Measurements from ENCODE around the gene DHRSX. TPM values are rescaled to one million over a fixed set of nuclear protein-coding genes. Genes with fewer than 3 reads are reported as not detected.
A peak's percentile ranks its signal among the peaks of the same experiment; 100 is the strongest.

DHRSX gene
- total and polyA plus RNA-seq, 9 of the 15 experiments (the other 6 are each of a cell fraction or from before 2014, with no cell fraction given), result 0.59 to 11.0 (median 6.2) TPM

DNA sequence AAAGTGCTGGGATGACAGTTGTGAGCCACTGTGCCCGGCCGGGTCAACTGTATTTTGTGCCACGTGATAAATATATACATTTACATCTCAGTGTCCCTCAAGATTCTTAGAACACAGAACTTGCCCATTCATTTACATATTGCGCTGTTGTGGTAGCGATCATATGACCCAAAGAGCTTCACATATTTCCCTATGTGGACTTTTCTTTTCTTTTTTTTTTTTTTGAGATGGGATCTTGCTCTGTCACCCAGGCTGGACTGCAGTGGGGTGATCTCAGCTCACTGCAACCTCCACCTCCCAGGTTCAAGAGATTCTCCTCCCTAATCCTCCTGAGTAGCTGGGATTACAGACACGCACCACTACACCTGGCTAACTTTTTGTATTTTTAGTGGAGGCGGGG, 180.7 kb downstream of the DHRSX start (continued):
- no peak for TF ChIP-seq HBP1 (CRISPR knock-in tag; IDR thresholded peaks at IDR 0.05)
- no peak for TF ChIP-seq CBX2 (IDR thresholded peaks at IDR 0.05; ENCODE audit: insufficient read depth, low read length, poor library complexity, severe bottlenecking)
- no peak for TF ChIP-seq ADNP (tag; IDR thresholded peaks at IDR 0.05)
- TF ChIP-seq ZKSCAN3 (CRISPR knock-in tag; IDR thresholded peaks at IDR 0.05), result no peak
- TF ChIP-seq KDM5B (IDR thresholded peaks at IDR 0.05; ENCODE audit: insufficient replicate concordance, low read depth, low read length), result no peak
- no peak for TF ChIP-seq TEAD1 (CRISPR knock-in tag; IDR thresholded peaks at IDR 0.05)
- no peak for TF ChIP-seq ZNF174 (CRISPR knock-in tag; IDR thresholded peaks at IDR 0.05)
- TF ChIP-seq ZNF717 (CRISPR knock-in tag; IDR thresholded peaks at IDR 0.05), result no peak
- TF ChIP-seq, protein P1, sequence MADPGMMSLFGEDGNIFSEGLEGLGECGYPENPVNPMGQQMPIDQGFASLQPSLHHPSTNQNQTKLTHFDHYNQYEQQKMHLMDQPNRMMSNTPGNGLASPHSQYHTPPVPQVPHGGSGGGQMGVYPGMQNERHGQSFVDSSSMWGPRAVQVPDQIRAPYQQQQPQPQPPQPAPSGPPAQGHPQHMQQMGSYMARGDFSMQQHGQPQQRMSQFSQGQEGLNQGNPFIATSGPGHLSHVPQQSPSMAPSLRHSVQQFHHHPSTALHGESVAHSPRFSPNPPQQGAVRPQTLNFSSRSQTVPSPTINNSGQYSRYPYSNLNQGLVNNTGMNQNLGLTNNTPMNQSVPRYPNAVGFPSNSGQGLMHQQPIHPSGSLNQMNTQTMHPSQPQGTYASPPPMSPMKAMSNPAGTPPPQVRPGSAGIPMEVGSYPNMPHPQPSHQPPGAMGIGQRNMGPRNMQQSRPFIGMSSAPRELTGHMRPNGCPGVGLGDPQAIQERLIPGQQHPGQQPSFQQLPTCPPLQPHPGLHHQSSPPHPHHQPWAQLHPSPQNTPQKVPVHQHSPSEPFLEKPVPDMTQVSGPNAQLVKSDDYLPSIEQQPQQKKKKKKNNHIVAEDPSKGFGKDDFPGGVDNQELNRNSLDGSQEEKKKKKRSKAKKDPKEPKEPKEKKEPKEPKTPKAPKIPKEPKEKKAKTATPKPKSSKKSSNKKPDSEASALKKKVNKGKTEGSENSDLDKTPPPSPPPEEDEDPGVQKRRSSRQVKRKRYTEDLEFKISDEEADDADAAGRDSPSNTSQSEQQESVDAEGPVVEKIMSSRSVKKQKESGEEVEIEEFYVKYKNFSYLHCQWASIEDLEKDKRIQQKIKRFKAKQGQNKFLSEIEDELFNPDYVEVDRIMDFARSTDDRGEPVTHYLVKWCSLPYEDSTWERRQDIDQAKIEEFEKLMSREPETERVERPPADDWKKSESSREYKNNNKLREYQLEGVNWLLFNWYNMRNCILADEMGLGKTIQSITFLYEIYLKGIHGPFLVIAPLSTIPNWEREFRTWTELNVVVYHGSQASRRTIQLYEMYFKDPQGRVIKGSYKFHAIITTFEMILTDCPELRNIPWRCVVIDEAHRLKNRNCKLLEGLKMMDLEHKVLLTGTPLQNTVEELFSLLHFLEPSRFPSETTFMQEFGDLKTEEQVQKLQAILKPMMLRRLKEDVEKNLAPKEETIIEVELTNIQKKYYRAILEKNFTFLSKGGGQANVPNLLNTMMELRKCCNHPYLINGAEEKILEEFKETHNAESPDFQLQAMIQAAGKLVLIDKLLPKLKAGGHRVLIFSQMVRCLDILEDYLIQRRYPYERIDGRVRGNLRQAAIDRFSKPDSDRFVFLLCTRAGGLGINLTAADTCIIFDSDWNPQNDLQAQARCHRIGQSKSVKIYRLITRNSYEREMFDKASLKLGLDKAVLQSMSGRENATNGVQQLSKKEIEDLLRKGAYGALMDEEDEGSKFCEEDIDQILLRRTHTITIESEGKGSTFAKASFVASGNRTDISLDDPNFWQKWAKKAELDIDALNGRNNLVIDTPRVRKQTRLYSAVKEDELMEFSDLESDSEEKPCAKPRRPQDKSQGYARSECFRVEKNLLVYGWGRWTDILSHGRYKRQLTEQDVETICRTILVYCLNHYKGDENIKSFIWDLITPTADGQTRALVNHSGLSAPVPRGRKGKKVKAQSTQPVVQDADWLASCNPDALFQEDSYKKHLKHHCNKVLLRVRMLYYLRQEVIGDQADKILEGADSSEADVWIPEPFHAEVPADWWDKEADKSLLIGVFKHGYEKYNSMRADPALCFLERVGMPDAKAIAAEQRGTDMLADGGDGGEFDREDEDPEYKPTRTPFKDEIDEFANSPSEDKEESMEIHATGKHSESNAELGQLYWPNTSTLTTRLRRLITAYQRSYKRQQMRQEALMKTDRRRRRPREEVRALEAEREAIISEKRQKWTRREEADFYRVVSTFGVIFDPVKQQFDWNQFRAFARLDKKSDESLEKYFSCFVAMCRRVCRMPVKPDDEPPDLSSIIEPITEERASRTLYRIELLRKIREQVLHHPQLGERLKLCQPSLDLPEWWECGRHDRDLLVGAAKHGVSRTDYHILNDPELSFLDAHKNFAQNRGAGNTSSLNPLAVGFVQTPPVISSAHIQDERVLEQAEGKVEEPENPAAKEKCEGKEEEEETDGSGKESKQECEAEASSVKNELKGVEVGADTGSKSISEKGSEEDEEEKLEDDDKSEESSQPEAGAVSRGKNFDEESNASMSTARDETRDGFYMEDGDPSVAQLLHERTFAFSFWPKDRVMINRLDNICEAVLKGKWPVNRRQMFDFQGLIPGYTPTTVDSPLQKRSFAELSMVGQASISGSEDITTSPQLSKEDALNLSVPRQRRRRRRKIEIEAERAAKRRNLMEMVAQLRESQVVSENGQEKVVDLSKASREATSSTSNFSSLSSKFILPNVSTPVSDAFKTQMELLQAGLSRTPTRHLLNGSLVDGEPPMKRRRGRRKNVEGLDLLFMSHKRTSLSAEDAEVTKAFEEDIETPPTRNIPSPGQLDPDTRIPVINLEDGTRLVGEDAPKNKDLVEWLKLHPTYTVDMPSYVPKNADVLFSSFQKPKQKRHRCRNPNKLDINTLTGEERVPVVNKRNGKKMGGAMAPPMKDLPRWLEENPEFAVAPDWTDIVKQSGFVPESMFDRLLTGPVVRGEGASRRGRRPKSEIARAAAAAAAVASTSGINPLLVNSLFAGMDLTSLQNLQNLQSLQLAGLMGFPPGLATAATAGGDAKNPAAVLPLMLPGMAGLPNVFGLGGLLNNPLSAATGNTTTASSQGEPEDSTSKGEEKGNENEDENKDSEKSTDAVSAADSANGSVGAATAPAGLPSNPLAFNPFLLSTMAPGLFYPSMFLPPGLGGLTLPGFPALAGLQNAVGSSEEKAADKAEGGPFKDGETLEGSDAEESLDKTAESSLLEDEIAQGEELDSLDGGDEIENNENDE (IDR thresholded peaks at IDR 0.05; ENCODE audit: low read depth, low read length), result no peak
- TF ChIP-seq CBX3 (IDR thresholded peaks at IDR 0.05; ENCODE audit: borderline replicate concordance in 1 of 2, low read length in 2 of 2), result no peak
- no peak for TF ChIP-seq CREBBP (IDR thresholded peaks at IDR 0.05; ENCODE audit: low read depth, low read length)
- 0 out of 2 replicates have a peak, but pooled peaks have one; percentile 32 for TF ChIP-seq SMARCA4 (IDR thresholded peaks at IDR 0.05)
- TF ChIP-seq ZNF395 (CRISPR knock-in tag; IDR thresholded peaks at IDR 0.05), result no peak
